Measurements from ENCODE around the gene SALL1. TPM values are rescaled to one million over a fixed set of nuclear protein-coding genes. Genes with fewer than 3 reads are reported as not detected.

SALL1 gene
- total and polyA plus RNA-seq, 2 donors: under 0.01 to 0.07 TPM

DNA sequence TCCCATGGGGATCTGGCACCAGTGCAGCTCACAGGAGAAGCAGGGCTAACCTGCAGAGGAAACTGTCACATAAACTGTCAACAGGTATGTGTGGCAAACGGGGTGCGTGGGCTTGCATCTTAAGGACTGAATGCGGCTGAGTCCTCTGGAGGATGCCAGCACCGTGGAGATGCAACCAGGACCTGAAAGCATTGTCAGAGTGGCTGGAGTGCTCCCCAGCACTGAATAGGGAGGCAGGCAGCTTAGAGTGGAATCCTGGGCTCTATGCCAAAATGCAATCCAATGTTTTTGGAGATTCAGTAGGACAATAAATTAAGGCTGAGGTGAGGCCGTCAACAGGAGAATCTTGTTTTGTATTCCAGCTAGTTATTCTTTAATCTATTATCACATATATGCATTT lies 21.3 kb upstream of the SALL1 start:
- H3K4me1 ChIP-seq (ENCODE audit: control insufficient read depth in 2 of 2, insufficient read depth in 2 of 2, low read length in 2 of 2): no peaks in the 10 kb centered on the region
- H3K27me3 ChIP-seq (ENCODE audit: control insufficient read depth in 2 of 2, insufficient read depth in 1 of 2, low read length in 1 of 2): no peaks in the 10 kb centered on the region
- H3K27ac ChIP-seq (ENCODE audit: low read depth in 1 of 2, low read length in 1 of 2): no peak overlapping the region
- DNase-seq (ENCODE audit: low read depth in 6 of 9, low spot score in 9 of 9): no peak
- no peaks in the 10 kb centered on the region for H3K36me3 ChIP-seq (ENCODE audit: control insufficient read depth in 2 of 2, insufficient read depth in 2 of 2, low read length in 1 of 2)
- no peak overlapping the region for H3K4me3 ChIP-seq (ENCODE audit: low read length in 2 of 2)
- WGBS: 95% methylated on average over 5 of the region's 5 CpGs
- H3K9me3 ChIP-seq (ENCODE audit: control insufficient read depth in 2 of 2, insufficient read depth in 1 of 2, low read length in 1 of 2): no peaks in the 10 kb centered on the region

DNA sequence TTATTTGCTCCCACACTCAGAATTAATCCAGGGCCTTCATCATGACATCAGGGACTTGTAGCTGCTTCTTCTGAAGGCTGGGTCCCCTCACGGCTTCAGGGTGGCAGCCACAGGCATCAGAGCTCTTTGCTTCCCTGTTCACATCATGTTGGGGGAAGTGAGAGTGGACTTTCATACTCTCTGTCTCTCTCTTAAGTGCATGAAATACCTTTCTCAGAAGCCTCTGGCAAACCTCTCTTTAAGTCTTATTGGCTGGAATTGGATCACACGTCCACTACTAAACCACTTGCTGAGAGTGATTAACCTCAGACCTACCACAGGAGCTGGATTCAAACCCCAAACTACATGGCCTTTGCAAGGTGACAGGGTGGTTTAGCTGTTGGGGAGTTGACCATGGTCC lies 17.7 kb upstream of the SALL1 start:
- Histone ChIP-seq H3K36me3 (ENCODE audit: control insufficient read depth in 2 of 2, insufficient read depth in 2 of 2, low read length in 1 of 2) (no peaks in the 10 kb centered on the region), H3K27me3 (ENCODE audit: control insufficient read depth in 2 of 2, insufficient read depth in 1 of 2, low read length in 1 of 2) (no peaks in the 10 kb centered on the region), H3K9me3 (ENCODE audit: control insufficient read depth in 2 of 2, insufficient read depth in 1 of 2, low read length in 1 of 2) (no peaks in the 10 kb centered on the region), H3K4me3 (ENCODE audit: low read length in 2 of 2) (no peak overlapping the region), H3K27ac (ENCODE audit: low read depth in 1 of 2, low read length in 1 of 2) (no peak overlapping the region), H3K4me1 (ENCODE audit: control insufficient read depth in 2 of 2, insufficient read depth in 2 of 2, low read length in 2 of 2) (no peaks in the 10 kb centered on the region)
- DNase-seq (ENCODE audit: low read depth in 6 of 9, low spot score in 9 of 9): no peak
- 84% methylated on average over 2 of the region's 2 CpGs for WGBS

DNA sequence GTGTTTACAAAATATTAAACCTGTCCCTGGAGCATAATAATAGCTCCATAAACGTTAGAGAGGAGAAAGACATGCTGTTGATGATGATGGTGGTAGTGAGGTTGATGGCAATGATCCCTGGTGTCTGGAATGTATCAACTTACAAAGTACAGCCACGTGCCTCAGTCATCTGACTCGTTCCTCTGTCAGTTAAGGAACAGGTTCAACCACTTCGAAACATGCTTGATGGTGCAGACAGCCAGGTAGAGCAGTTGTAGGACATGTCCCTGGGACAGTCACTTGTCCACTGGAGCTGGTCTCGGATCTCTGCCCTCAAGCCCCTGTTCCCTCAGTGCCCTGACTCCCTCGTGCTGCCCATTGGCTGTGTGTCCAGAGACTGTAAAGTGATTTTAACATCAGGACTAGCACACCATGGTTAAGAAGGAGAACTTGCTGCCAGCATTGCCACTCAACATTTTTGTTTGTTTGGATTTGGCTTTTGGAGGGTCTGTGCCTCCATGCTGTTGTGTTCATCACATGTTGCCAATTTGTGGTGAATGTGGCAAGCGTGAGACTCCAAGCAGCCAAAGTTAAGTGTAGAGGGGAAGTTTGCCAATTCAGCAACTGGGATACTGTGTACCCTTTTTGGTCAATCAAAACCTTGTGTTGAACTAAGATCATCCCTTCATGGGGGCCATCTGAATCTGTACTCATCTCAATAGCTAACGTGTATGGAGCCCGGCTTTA lies 16.3 kb upstream of the SALL1 start:
- H3K9me3 ChIP-seq (ENCODE audit: control insufficient read depth in 2 of 2, insufficient read depth in 1 of 2, low read length in 1 of 2): no peaks in the 10 kb centered on the region
- H3K36me3 ChIP-seq (ENCODE audit: control insufficient read depth in 2 of 2, insufficient read depth in 2 of 2, low read length in 1 of 2): no peaks in the 10 kb centered on the region
- no peaks in the 10 kb centered on the region for H3K4me1 ChIP-seq (ENCODE audit: control insufficient read depth in 2 of 2, insufficient read depth in 2 of 2, low read length in 2 of 2)
- no peak overlapping the region for H3K27ac ChIP-seq (ENCODE audit: low read depth in 1 of 2, low read length in 1 of 2)
- H3K4me3 ChIP-seq (ENCODE audit: low read length in 2 of 2): no peak overlapping the region
- DNase-seq (ENCODE audit: low read depth in 6 of 9, low spot score in 9 of 9): no peak
- H3K27me3 ChIP-seq (ENCODE audit: control insufficient read depth in 2 of 2, insufficient read depth in 1 of 2, low read length in 1 of 2): no peaks in the 10 kb centered on the region
- 79% methylated on average over 9 of the region's 9 CpGs for WGBS

DNA sequence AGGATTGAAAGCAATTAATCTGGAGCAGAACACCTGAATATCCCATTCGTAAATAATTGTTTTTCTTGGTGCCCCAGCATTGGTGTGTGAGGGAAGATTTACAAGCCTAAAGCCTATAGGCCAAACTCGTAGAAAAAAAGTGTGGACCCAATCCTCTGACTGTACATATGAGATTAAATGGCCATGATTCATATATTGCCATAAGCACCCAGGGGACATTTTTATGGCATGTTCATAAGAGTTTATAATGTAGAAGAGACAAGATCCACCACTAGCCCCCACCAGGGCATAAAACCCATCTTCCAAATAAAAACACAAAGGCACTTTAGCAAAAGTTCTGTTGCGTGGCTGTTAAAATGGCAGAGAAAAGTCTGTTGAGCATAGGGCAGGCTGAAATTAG lies 15.5 kb upstream of the SALL1 start:
- Histone ChIP-seq H3K4me1 (ENCODE audit: control insufficient read depth in 2 of 2, insufficient read depth in 2 of 2, low read length in 2 of 2) (no peaks in the 10 kb centered on the region), H3K27me3 (ENCODE audit: control insufficient read depth in 2 of 2, insufficient read depth in 1 of 2, low read length in 1 of 2) (no peaks in the 10 kb centered on the region), H3K36me3 (ENCODE audit: control insufficient read depth in 2 of 2, insufficient read depth in 2 of 2, low read length in 1 of 2) (no peaks in the 10 kb centered on the region), H3K4me3 (ENCODE audit: low read length in 2 of 2) (no peak overlapping the region), H3K9me3 (ENCODE audit: control insufficient read depth in 2 of 2, insufficient read depth in 1 of 2, low read length in 1 of 2) (no peaks in the 10 kb centered on the region), H3K27ac (ENCODE audit: low read depth in 1 of 2, low read length in 1 of 2) (no peak overlapping the region)
- no peak for DNase-seq (ENCODE audit: low read depth in 6 of 9, low spot score in 9 of 9)
- 87% methylated on average over 3 of the region's 3 CpGs for WGBS

DNA sequence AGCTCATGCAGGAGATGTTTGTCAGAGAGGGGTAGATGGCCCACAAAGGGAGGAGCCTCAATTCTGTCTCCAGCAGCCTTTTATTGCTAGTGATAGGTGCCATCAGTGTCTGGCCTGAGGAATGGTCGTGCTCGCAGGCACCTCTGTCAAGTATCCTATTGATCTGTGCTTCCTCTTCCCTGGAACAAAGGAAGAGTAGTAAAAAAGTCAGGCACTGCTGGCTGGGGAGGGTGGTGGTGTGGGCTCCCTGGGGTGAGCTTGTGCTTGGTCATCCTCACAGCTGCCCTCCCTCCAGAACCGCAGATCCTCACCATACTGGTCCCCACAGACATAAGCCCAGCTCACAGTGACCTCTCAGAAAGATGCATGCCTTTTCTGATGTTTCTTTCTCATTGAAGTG lies 15.0 kb upstream of the SALL1 start:
- 38% methylated on average over 3 of the region's 3 CpGs for WGBS
- Histone ChIP-seq H3K4me1 (ENCODE audit: control insufficient read depth in 2 of 2, insufficient read depth in 2 of 2, low read length in 2 of 2) (no peaks in the 10 kb centered on the region), H3K27ac (ENCODE audit: low read depth in 1 of 2, low read length in 1 of 2) (no peak overlapping the region), H3K4me3 (ENCODE audit: low read length in 2 of 2) (no peak overlapping the region), H3K27me3 (ENCODE audit: control insufficient read depth in 2 of 2, insufficient read depth in 1 of 2, low read length in 1 of 2) (no peaks in the 10 kb centered on the region), H3K9me3 (ENCODE audit: control insufficient read depth in 2 of 2, insufficient read depth in 1 of 2, low read length in 1 of 2) (no peaks in the 10 kb centered on the region), H3K36me3 (ENCODE audit: control insufficient read depth in 2 of 2, insufficient read depth in 2 of 2, low read length in 1 of 2) (no peaks in the 10 kb centered on the region)
- DNase-seq (ENCODE audit: low read depth in 6 of 9, low spot score in 9 of 9): no peak

DNA sequence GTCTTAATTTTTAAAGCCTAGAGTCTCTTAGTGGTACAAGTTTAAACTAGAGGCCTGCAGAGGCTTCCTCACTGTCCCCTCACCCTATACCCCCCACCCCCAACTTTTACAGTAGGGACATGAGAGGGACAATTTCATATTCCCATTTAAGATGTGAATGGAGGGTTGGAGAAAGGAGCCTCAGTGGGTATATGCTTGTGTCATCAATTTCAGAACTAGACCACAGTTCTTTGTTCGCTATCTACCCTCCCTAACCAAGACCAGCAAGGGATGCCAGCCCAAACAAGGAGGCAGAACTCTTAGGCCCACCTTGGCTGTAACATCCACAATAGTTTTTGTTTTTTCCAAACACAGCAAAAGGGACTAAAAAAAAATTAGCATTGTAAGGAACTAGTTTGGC lies 14.0 kb upstream of the SALL1 start:
- Histone ChIP-seq H3K4me3 (ENCODE audit: low read length in 2 of 2) (no peak overlapping the region), H3K27ac (ENCODE audit: low read depth in 1 of 2, low read length in 1 of 2) (no peak overlapping the region), H3K27me3 (ENCODE audit: control insufficient read depth in 2 of 2, insufficient read depth in 1 of 2, low read length in 1 of 2) (no peaks in the 10 kb centered on the region), H3K4me1 (ENCODE audit: control insufficient read depth in 2 of 2, insufficient read depth in 2 of 2, low read length in 2 of 2) (no peaks in the 10 kb centered on the region), H3K36me3 (ENCODE audit: control insufficient read depth in 2 of 2, insufficient read depth in 2 of 2, low read length in 1 of 2) (no peaks in the 10 kb centered on the region), H3K9me3 (ENCODE audit: control insufficient read depth in 2 of 2, insufficient read depth in 1 of 2, low read length in 1 of 2) (no peaks in the 10 kb centered on the region)
- DNase-seq (ENCODE audit: low read depth in 6 of 9, low spot score in 9 of 9): no peak
- 88% methylated on average over 1 of the region's 1 CpG for WGBS

DNA sequence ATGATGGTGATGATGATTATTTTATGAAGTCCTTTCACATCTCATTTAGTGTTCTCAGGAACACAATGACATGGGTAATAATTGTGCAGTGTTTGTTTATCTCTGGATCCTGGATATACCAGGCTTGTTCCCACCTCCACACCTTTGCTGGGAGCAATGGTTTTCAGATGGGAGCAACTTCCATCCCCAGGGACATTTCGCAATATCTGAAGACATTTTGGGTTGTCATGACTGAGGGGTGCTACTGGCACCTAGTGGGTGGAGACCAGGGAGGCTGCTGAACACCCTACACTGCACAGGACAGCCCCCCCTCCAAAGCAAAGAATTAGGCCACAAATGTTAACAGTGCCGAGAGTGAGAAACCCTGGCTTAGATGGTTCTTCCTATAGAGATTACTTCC lies 13.5 kb upstream of the SALL1 start:
- WGBS: 76% methylated on average over 2 of the region's 2 CpGs

DNA sequence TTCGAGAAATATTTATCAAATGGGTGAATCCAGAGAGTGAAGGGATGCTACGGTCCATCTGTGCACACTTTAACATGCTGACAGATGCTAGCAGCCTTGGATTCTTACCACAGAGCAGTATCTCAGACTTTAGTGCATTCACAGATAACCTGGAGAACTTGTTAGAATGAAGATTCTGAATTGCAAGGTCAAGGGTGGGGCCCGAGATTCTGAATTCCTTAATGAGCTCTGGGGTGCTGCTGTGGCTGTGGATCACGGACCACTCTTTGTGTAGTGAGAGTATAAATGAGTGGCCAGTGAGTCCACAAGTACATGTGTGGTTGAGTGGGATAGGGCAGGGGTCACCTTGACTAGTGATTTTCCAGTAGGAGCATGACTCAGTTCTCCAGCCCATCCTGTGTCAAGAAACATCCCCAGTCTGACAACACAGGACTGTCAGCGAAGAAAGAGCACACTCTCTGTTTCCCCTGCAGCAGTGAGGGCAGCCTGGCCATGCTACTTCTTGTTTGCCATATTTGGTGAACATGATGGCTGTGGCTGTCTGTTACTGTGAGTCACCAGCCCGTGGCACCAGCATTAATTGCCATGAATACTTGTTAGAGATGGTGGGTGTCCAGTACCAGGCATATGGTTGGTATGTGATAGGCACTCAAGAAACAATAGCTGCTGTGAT lies 13.0 kb upstream of the SALL1 start:
- Histone ChIP-seq H3K4me1 (ENCODE audit: control insufficient read depth in 2 of 2, insufficient read depth in 2 of 2, low read length in 2 of 2) (no peaks in the 10 kb centered on the region), H3K27ac (ENCODE audit: low read depth in 1 of 2, low read length in 1 of 2) (no peak overlapping the region), H3K36me3 (ENCODE audit: control insufficient read depth in 2 of 2, insufficient read depth in 2 of 2, low read length in 1 of 2) (no peaks in the 10 kb centered on the region), H3K27me3 (ENCODE audit: control insufficient read depth in 2 of 2, insufficient read depth in 1 of 2, low read length in 1 of 2) (no peaks in the 10 kb centered on the region), H3K4me3 (ENCODE audit: low read length in 2 of 2) (no peak overlapping the region), H3K9me3 (ENCODE audit: control insufficient read depth in 2 of 2, insufficient read depth in 1 of 2, low read length in 1 of 2) (no peaks in the 10 kb centered on the region)
- DNase-seq (ENCODE audit: low read depth in 6 of 9, low spot score in 9 of 9): no peak
- 78% methylated on average over 6 of the region's 6 CpGs for WGBS

More for the DNA sequence above, 13.5 kb upstream of the SALL1 start:
- Histone ChIP-seq H3K36me3 (ENCODE audit: control insufficient read depth in 2 of 2, insufficient read depth in 2 of 2, low read length in 1 of 2) (no peaks in the 10 kb centered on the region), H3K27me3 (ENCODE audit: control insufficient read depth in 2 of 2, insufficient read depth in 1 of 2, low read length in 1 of 2) (no peaks in the 10 kb centered on the region), H3K4me1 (ENCODE audit: control insufficient read depth in 2 of 2, insufficient read depth in 2 of 2, low read length in 2 of 2) (no peaks in the 10 kb centered on the region), H3K27ac (ENCODE audit: low read depth in 1 of 2, low read length in 1 of 2) (no peak overlapping the region), H3K4me3 (ENCODE audit: low read length in 2 of 2) (no peak overlapping the region), H3K9me3 (ENCODE audit: control insufficient read depth in 2 of 2, insufficient read depth in 1 of 2, low read length in 1 of 2) (no peaks in the 10 kb centered on the region)
- DNase-seq (ENCODE audit: low read depth in 6 of 9, low spot score in 9 of 9): no peak

DNA sequence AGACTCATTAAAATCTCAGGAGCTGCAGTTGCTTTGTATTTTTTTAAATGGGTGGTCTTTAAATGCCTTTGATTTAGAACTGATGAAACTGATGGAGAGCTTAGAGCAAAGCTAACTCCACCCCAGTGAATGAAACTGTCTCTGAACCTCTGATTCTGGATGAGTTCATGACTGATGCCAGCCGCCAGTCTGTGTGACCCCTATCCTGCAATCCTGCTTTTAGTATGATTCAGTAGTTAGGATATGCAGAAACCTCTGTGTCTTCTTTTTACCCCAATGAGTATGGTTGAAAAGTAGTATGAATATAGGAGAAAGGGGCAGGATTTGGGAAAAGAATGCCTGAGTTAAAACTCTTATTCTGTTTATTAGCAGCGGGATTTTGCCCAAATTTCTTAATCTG lies 12.3 kb upstream of the SALL1 start:
- WGBS: 94% methylated on average over 2 of the region's 2 CpGs
- Histone ChIP-seq H3K36me3 (ENCODE audit: control insufficient read depth in 2 of 2, insufficient read depth in 2 of 2, low read length in 1 of 2) (no peaks in the 10 kb centered on the region), H3K4me3 (ENCODE audit: low read length in 2 of 2) (no peak overlapping the region), H3K9me3 (ENCODE audit: control insufficient read depth in 2 of 2, insufficient read depth in 1 of 2, low read length in 1 of 2) (no peaks in the 10 kb centered on the region), H3K27me3 (ENCODE audit: control insufficient read depth in 2 of 2, insufficient read depth in 1 of 2, low read length in 1 of 2) (no peaks in the 10 kb centered on the region), H3K27ac (ENCODE audit: low read depth in 1 of 2, low read length in 1 of 2) (no peak overlapping the region), H3K4me1 (ENCODE audit: control insufficient read depth in 2 of 2, insufficient read depth in 2 of 2, low read length in 2 of 2) (no peaks in the 10 kb centered on the region)
- no peak for DNase-seq (ENCODE audit: low read depth in 6 of 9, low spot score in 9 of 9)
